SK-N-MC (cell line): ENCODE measurements around the gene CPEB1.
"Not testable (repeated sequence)": the region's sequence is repeated elsewhere in the genome, so short reads cannot be mapped to it uniquely, and the experiment has no call there.

Source experiments
- EZH2 ChIP-seq: fragments of 200-600 bp; sonication (generic); IDR thresholded peaks from one replicate; pipeline ENCODE4 v1.6.1; 2017; ENCODE audit warnings: antibody characterized with exemption
- FOXP2 ChIP-seq: optimal IDR thresholded peaks from 2 replicates; pipeline ENCODE3; 2011; ENCODE audit warnings: mild to moderate bottlenecking, moderate library complexity; ENCODE audit not compliant: insufficient read depth; ENCODE audit errors: extremely low read length, control extremely low read depth
- POLR2AphosphoS5 ChIP-seq: IDR thresholded peaks from 2 replicates; pipeline ENCODE4 v1.6.1; 2012; ENCODE audit warnings: mild to moderate bottlenecking, low read depth, low read length, borderline replicate concordance

DNA sequence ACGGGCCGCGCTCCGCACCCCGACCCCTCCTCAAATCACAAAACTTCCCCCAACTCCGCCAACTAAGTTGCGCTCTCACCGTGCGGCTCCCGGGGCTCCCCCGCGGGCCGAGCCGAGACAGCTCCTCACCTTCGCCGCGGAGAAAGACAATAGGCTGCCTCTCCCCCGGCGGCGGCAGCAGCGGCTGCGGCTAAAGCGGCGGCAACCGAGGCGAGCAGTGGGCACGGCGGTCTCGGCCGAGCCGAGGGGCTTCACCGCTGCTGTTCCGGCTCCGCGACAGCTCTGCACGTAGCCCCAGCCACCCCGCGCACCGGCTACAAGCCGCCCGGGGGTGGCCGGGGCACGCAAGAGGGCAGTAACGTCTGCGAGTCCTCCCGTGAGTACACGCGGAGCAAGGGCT is 133.6 kb downstream of the CPEB1 start:
- TF ChIP-seq POLR2AphosphoS5, EZH2, FOXP2: not testable (repeated sequence)
